IMR-90 (cell line): ENCODE measurements around the gene PCDHGA2. TPM values are rescaled to one million over a fixed set of nuclear protein-coding genes. Genes with fewer than 3 reads are reported as not detected.

ENCODE experiments used
- ATAC-seq: fragments of 200-7000 bp; cut with Tn5 transposase; 2 replicates; pipeline ENCODE4 v1.9.1; 2020; ENCODE audit warnings: low read depth, mild to moderate bottlenecking, moderate library complexity
- BruUV-seq: library from RNA; stranded (reverse); fragments of 400-500 nt; replicated peaks from 2 replicates; lab custom pipeline; 2021; lab: Mats Ljungman, UMichigan
- CTCF ChIA-PET: fragments of 300-600 bp; formaldehyde crosslinking; extraction: SDS; loops from one replicate; lab custom pipeline; 2021; ENCODE audit warnings: antibody characterized with exemption; lab: Yijun Ruan, JAX
- POLR2A ChIA-PET: fragments of 300-600 bp; sonication (Branson Sonifier 250); formaldehyde crosslinking; loops from one replicate; lab custom pipeline; 2022; ENCODE audit warnings: antibody characterized with exemption; ENCODE audit not compliant: unreplicated experiment; lab: Charles Lee
- DNase-seq: peaks from one replicate; pipeline ENCODE4 v3.0.0; 2013
- H2AFZ ChIP-seq: replicated peaks from 2 replicates; pipeline ENCODE3; 2013; ENCODE audit warnings: low read length, mild to moderate bottlenecking; ENCODE audit not compliant: poor library complexity
- H2AK5ac ChIP-seq: 2 replicates; pipeline ENCODE4 v1.6.1; 2013; ENCODE audit warnings: low read depth, low read length, inconsistent platforms
- H2AK9ac ChIP-seq: replicated peaks from 2 replicates; pipeline ENCODE3; 2013; ENCODE audit warnings: mild to moderate bottlenecking, low read depth, low read length, moderate library complexity; ENCODE audit not compliant: poor library complexity
- H2BK120ac ChIP-seq: 2 replicates; pipeline ENCODE4 v1.6.1; 2013; ENCODE audit warnings: low read depth, low read length, inconsistent platforms
- H2BK15ac ChIP-seq: 3 replicates; pipeline ENCODE4 v1.6.1; 2013; ENCODE audit warnings: low read depth, low read length, inconsistent platforms
- H2BK20ac ChIP-seq: 2 replicates; pipeline ENCODE4 v1.6.1; 2013; ENCODE audit warnings: low read depth, mild to moderate bottlenecking, inconsistent platforms, low read length, moderate library complexity
- H2BK5ac ChIP-seq: 2 replicates; pipeline ENCODE4 v1.6.1; 2013; ENCODE audit warnings: mild to moderate bottlenecking, low read depth, low read length, inconsistent platforms; ENCODE audit not compliant: poor library complexity, severe bottlenecking
- H3K14ac ChIP-seq: replicated peaks from 2 replicates; pipeline ENCODE4 v1.6.1; 2013; ENCODE audit warnings: low read depth, low read length, inconsistent platforms
- H3K18ac ChIP-seq: 2 replicates; pipeline ENCODE4 v1.6.1; 2013; ENCODE audit warnings: low read depth, low read length, control low read depth
- H3K23ac ChIP-seq: 2 replicates; pipeline ENCODE4 v1.6.1; 2013; ENCODE audit warnings: low read depth, low read length, inconsistent platforms
- H3K27ac ChIP-seq: 2 replicates; pipeline ENCODE4 v1.5.1; 2013; ENCODE audit warnings: mild to moderate bottlenecking, control low read depth, low read length; ENCODE audit not compliant: insufficient read depth
- H3K27me3 ChIP-seq: 2 replicates; pipeline ENCODE4 v1.6.1; 2013; ENCODE audit warnings: low read length; ENCODE audit not compliant: control insufficient read depth, insufficient read depth
- H3K36me3 ChIP-seq: 2 replicates; pipeline ENCODE4 v1.6.1; 2013; ENCODE audit warnings: low read length, mixed read lengths; ENCODE audit not compliant: control insufficient read depth, insufficient read depth
- H3K4ac ChIP-seq: 2 replicates; pipeline ENCODE4 v1.6.1; 2013; ENCODE audit warnings: low read depth, low read length, inconsistent platforms
- H3K4me1 ChIP-seq: 2 replicates; pipeline ENCODE4 v1.6.1; 2013; ENCODE audit warnings: low read length, mixed read lengths; ENCODE audit not compliant: control insufficient read depth, insufficient read depth
- H3K4me2 ChIP-seq: 2 replicates; pipeline ENCODE4 v1.6.1; 2013; ENCODE audit warnings: low read depth, mild to moderate bottlenecking, control low read depth, low read length, moderate library complexity
- H3K4me3 ChIP-seq: 2 replicates; pipeline ENCODE4 v1.5.1; 2013; ENCODE audit warnings: low read depth, mild to moderate bottlenecking, control low read depth, low read length, moderate library complexity; ENCODE audit not compliant: insufficient read depth
- H3K56ac ChIP-seq: 2 replicates; pipeline ENCODE4 v1.6.1; 2013; ENCODE audit warnings: low read length, inconsistent platforms; ENCODE audit not compliant: insufficient read depth; ENCODE audit errors: extremely low read depth
- H3K79me1 ChIP-seq, 2 experiments: 2 replicates each; pipeline ENCODE4 v1.6.1; 2013; ENCODE audit warnings: low read length in 2 of 2, inconsistent platforms in 1 of 2, low read depth in 1 of 2
- H3K9ac ChIP-seq: 2 replicates; pipeline ENCODE4 v1.6.1; 2013; ENCODE audit warnings: low read depth, low read length, control low read depth
- H3K9me1 ChIP-seq: 2 replicates; pipeline ENCODE4 v1.6.1; 2013; ENCODE audit warnings: low read length, inconsistent platforms; ENCODE audit not compliant: insufficient read depth
- H3K9me3 ChIP-seq: 2 replicates; pipeline ENCODE4 v1.6.1; 2013; ENCODE audit warnings: low read length; ENCODE audit not compliant: control insufficient read depth, insufficient read depth
- H4K20me1 ChIP-seq: 2 replicates; pipeline ENCODE4 v1.6.1; 2013; ENCODE audit warnings: low read length, inconsistent platforms; ENCODE audit not compliant: insufficient read depth
- H4K5ac ChIP-seq: 2 replicates; pipeline ENCODE4 v1.6.1; 2013; ENCODE audit warnings: mild to moderate bottlenecking, low read depth, low read length, control low read depth
- H4K8ac ChIP-seq, 2 experiments: 2 replicates each; pipeline ENCODE4 v1.6.1; 2013; ENCODE audit warnings: low read depth in 2 of 2, low read length in 2 of 2, control low read depth in 1 of 2, inconsistent platforms in 1 of 2
- H4K91ac ChIP-seq: 2 replicates; pipeline ENCODE4 v1.6.1; 2013; ENCODE audit warnings: low read depth, low read length, inconsistent platforms; ENCODE audit not compliant: insufficient read depth
- FOS ChIP-seq: fragments of 150-350 bp; IDR thresholded peaks from 2 replicates; pipeline ENCODE4 v1.6.1; 2016; ENCODE audit warnings: low read depth, low read length
- RAD21 ChIP-seq: IDR thresholded peaks from 2 replicates; pipeline ENCODE4 v1.6.1; 2012; ENCODE audit warnings: low read length, improper control_type of control experiment
- dilution Hi-C: fragments of 300-500 bp; cut with HindIII; formaldehyde crosslinking; loops from one replicate; pipeline ENCODE4 v1.14.3; 2018; ENCODE audit warnings: low sequenced_read_pairs; ENCODE audit not compliant: unreplicated experiment
- in situ Hi-C: fragments of 300-500 bp; cut with MboI; formaldehyde crosslinking; loops from 3 replicates; pipeline ENCODE4 v1.14.3; 2019; ENCODE audit warnings: low sequenced_read_pairs, inconsistent platforms, mixed read lengths
- intact Hi-C: fragments of 100-400 bp; cut with micrococcal nuclease; formaldehyde crosslinking; loops from 2 replicates; pipeline ENCODE4 v1.10.0; 2022
- polyA plus RNA-seq, 3 experiments: library from polyadenylated mRNA; depleted of rRNA; stranded (reverse); fragments of >200 nt; gene quantifications; 2 replicates each; pipeline ENCODE4 v1.2.3, GENCODE V29; 2012; ENCODE audit warnings: low replicate concordance in 1 of 3
- total RNA-seq: library from RNA; depleted of rRNA; stranded (reverse); fragments of >200 nt; gene quantifications from 2 replicates; pipeline ENCODE4 v1.2.3, GENCODE V29; 2012

Gene PCDHGA2
- total and polyA plus RNA-seq, 2 of the 4 experiments (the other 2 are of a cell fraction), result 3.4 to 3.6 TPM

DNA sequence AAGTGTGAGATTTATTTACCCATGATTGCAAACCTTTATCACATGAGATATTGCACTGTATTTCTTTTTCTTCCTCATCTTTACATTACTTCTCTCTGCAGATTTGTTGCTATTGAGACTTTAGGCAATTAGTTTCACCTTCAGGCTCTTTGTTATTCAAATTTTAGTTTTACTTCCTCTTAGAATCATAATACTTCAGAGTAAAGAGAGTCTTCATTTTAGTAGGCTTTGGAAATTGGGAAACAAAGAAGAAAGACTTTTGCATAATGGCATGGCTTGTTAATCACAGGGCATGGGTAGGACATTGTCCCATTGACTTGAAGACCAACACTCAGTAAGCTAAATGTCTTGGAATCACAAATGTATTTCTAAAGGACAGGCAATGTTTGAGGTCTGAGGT is 24.2 kb downstream of the PCDHGA2 start:
- H3K4me1 ChIP-seq, result peaks cover 2% of the 10 kb centered on the region; the same call in 1 of the 2 replicates
- no peak overlapping the region for H2BK15ac ChIP-seq
- H3K79me1 ChIP-seq, result peaks cover 0 to 3% of the 10 kb centered on the region in 2 experiments; a peak in 1 of 4 replicates
- no peak overlapping the region for H2AK5ac ChIP-seq
- H3K4me2 ChIP-seq, result peak overlapping the region; percentile 17; the same call in 1 of the 2 replicates
- no peak overlapping the region for H3K23ac ChIP-seq
- H2AFZ ChIP-seq, result no peak overlapping the region
- in situ Hi-C loops (no loop called here), intact Hi-C loops (loop anchor here (5.0 kb wide), 1 partner anchor 35 kb away; no protein-coding TSS in a partner anchor), dilution Hi-C loops (no loop called here)
- no peak overlapping the region for H4K8ac ChIP-seq
- POLR2A ChIA-PET, result no interaction called here
- no peak overlapping the region for H4K91ac ChIP-seq
- peaks cover 14% of the 10 kb centered on the region; the same call in 1 of the 2 replicates for H3K36me3 ChIP-seq
- H2BK20ac ChIP-seq, result no peak overlapping the region
- H2BK120ac ChIP-seq, result no peak overlapping the region
- H3K4me3 ChIP-seq, result no peak overlapping the region
- DNase-seq, result no peak
- H3K14ac ChIP-seq, result no peak overlapping the region
- CTCF ChIA-PET, result no interaction called here
- no peak for ATAC-seq
- no peak for TF ChIP-seq RAD21
- TF ChIP-seq FOS, result no peak
- H4K20me1 ChIP-seq, result no peaks in the 10 kb centered on the region
- BruUV-seq, result no TSS peak
- no peak overlapping the region for H2AK9ac ChIP-seq
- H3K27me3 ChIP-seq, result peaks cover 2% of the 10 kb centered on the region; the same call in 1 of the 2 replicates
- no peaks in the 10 kb centered on the region for H3K9me1 ChIP-seq
- H3K18ac ChIP-seq, result no peak overlapping the region
- H3K9ac ChIP-seq, result no peak overlapping the region
- H3K56ac ChIP-seq, result no peak overlapping the region
- H3K27ac ChIP-seq, result no peak overlapping the region
- H4K5ac ChIP-seq, result no peak overlapping the region
- H3K4ac ChIP-seq, result no peak overlapping the region
- H3K9me3 ChIP-seq, result peaks cover 53% of the 10 kb centered on the region
- no peak overlapping the region for H2BK5ac ChIP-seq
